GM21825 (cell line): Measurements from ENCODE around the gene OR4L1.
"Not testable (repeated sequence)": the region's sequence is repeated elsewhere in the genome, so short reads cannot be mapped to it uniquely, and the experiment has no call there.

Experiments
- ATAC-seq: cut with Tn5 transposase; IDR thresholded peaks from one replicate; pipeline ENCODE4 v1.9.1; 2021; ENCODE audit warnings: mild to moderate bottlenecking, moderate library complexity; ENCODE audit not compliant: unreplicated experiment

OR4L1 gene

GRCh38 chr14:20059745-20060144 is at the start of gene OR4L1:
Gene OR4L1 (plus strand): TSS chr14:20060045. CDS start chr14:20060045, 0 bp downstream.
- no peak for ATAC-seq

DNA sequence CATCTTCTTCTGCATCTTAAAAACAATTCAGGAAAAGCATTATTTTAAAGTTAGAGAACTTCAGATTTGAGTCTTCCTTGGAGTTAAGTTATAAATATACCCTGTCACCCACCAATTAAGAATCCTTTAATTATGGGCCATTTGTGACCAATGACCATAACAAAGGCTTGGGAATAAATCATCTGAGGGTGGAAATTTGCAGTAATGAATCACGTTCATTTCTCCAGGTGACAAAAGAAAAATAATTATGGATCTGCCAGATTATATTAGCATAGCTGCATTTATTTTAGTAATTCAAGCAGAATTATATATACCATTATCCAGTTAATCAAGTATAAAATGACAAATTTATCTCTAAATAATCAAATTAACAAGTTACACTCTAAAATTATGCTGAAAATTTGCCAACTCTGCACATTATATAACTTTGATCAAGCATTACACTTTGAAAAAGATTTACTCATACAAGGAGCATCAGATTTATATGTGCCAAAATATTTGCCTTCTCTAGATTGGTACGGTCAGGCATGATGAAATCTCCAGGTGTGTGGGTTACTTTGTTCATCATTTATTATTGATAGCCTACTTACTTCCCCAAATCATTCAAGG is 40.5 kb upstream of the OR4L1 start, which contains the start of gene OR4K14:
Gene OR4K14, minus strand, starts transcription at position 51 of the 609 bp plus-strand sequence. CDS start 4,114 bp downstream, outside the sequence.
- ATAC-seq, result no peak

DNA sequence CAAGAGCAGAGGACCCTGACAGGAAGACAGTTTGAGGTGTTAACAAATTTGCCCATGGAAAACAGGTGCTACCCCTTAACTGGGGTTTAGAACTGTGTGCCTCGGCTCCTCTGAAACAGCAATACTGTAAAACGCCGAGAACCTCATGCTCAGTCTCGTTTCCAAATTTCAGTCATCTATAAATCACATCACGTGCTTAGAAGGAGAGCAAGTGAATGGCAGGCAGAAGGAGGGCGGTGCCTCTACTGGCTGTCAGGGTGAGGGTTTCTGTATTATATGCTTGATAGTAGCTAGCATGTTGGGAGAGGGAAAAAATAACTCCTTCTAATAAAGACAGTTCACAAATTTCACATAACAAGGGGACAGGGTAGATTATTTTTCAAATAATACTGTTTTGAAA is 28.8 kb upstream of the OR4L1 start:
- ATAC-seq, result no peak

DNA sequence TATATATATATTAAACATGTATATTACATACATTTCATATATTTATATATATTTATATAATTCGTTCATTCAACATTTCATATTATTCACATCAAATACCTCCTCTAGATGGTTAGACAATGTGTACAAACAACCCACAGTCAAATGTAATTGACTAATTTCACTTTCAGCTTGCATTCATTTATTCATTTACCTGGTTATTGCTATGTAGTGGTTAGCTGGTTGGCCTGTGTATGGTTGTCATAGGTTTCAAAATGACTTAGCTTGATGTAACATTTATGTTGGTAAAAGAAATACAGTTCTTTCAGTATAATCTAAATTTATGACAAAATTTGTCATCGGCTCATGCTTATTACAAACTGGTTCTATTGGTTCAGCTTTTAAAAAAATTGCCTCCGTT is 24.4 kb upstream of the OR4L1 start:
- ATAC-seq, result no peak

- no peak for ATAC-seq
Observed at GRCh38 chr14:20035938-20036337, 23.9 kb upstream of the OR4L1 start, which contains the start of gene OR4K13. Gene OR4K13 (minus strand): TSS chr14:20036038. CDS start chr14:20034758, 1,280 bp downstream.

- ATAC-seq, result no peak
Observed at GRCh38 chr14:20044243-20044642, 15.6 kb upstream of the OR4L1 start.

DNA sequence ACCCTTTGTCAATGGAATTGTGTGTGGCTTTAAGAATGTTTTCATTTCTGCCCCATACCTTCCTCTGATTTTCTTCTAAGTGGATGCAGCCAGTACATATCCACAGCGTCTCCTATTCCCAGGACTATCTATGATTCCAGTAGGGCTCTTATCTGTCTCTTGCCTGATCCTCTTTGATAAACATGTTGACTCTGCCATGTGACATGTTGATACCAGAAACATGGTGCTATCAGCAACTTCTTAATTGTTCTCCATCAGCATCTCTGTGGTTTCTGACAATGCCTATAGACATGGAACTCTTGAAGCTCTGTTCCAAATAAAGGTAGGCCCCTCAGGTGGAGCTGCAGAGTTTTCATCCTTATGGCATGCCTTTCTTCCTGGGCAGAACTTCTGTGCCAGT is 11.6 kb upstream of the OR4L1 start:
- ATAC-seq, result no peak

- ATAC-seq, result no peak
Observed at GRCh38 chr14:20092050-20092449, 32.2 kb downstream of the OR4L1 start.

DNA sequence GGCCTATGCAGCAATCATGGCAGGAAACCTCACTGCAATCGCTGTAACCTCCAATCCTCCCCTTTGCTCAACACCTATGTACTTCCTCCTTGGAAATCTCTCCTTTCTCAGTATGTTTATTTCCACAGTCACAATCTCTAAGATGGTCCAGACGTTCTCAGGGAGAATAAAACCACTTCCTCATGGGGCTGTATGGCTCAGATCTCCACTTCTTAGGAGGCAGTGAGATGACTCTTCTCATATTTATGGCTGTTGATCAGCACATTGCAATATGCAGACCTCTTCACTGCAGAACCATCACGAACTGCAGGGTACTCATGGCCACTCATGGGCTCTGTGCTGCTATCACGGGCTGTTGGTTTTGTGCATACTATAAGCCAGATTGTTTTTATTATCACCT is 33.6 kb downstream of the OR4L1 start:
- no peak for ATAC-seq

- not testable (repeated sequence) for ATAC-seq
Observed at GRCh38 chr14:20098926-20099770, 39.3 kb downstream of the OR4L1 start.

- ATAC-seq, result no peak
Observed at GRCh38 chr14:20110438-20110837, 50.6 kb downstream of the OR4L1 start, which contains the start of gene OR4K17. Gene OR4K17 (plus strand): TSS chr14:20110739. CDS start chr14:20117500, 6,761 bp downstream.
